GM18520 (cell line): ENCODE results near the gene ICAM4.
"Not testable (repeated sequence)": the region's sequence is repeated elsewhere in the genome, so short reads cannot be mapped to it uniquely, and the experiment has no call there.

Experiments
- ATAC-seq: cut with Tn5 transposase; IDR thresholded peaks from one replicate; pipeline ENCODE4 v1.9.1; 2021; ENCODE audit not compliant: unreplicated experiment

ICAM4 gene

DNA sequence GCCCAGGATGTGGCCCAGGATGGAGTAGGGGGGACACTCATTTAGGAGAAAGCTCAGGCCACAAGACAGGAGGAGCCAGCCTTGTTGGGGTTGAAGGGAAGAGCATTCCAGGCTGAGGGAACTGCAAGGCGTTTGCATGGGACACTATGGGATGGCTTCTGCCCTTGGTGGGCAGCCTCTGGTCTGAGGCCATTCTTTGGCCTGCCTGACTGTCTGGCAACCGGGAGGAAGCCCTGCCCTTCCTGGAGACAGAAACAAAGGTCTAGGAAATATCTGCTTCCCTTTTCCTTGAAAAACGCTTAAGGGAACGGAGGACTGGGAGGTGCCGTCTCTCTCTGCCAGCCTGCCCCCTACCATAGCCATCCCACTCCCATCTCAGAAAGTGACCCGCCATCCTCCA is 18.7 kb upstream of the ICAM4 start:
- ATAC-seq = no peak

- peak; percentile 29 for ATAC-seq
Measured at GRCh38 chr19:10269333-10270179, 17.2 kb upstream of the ICAM4 start.

GRCh38 chr19:10270180-10270615 is 16.6 kb upstream of the ICAM4 start:
- ATAC-seq = peak; percentile 40

DNA sequence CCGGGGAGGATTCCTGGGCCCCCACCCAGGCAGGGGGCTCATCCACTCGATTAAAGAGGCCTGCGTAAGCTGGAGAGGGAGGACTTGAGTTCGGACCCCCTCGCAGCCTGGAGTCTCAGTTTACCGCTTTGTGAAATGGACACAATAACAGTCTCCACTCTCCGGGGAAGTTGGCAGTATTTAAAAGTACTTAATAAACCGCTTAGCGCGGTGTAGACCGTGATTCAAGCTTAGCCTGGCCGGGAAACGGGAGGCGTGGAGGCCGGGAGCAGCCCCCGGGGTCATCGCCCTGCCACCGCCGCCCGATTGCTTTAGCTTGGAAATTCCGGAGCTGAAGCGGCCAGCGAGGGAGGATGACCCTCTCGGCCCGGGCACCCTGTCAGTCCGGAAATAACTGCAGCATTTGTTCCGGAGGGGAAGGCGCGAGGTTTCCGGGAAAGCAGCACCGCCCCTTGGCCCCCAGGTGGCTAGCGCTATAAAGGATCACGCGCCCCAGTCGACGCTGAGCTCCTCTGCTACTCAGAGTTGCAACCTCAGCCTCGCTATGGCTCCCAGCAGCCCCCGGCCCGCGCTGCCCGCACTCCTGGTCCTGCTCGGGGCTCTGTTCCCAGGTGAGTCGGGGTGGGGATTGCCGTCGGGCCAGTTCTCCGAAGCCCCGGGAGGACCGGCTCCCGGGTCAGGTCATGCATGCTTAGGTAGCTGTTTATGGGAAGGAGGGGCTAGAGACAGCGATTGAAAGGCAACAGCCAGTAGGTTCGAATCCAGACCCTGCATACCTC is 15.9 kb upstream of the ICAM4 start, which contains the start of gene ICAM1:
ICAM1 (plus strand) TSS at position 505 of the 779 bp plus-strand sequence; CDS start at position 545, 40 bp downstream.
- ATAC-seq = peak; percentile 35

DNA sequence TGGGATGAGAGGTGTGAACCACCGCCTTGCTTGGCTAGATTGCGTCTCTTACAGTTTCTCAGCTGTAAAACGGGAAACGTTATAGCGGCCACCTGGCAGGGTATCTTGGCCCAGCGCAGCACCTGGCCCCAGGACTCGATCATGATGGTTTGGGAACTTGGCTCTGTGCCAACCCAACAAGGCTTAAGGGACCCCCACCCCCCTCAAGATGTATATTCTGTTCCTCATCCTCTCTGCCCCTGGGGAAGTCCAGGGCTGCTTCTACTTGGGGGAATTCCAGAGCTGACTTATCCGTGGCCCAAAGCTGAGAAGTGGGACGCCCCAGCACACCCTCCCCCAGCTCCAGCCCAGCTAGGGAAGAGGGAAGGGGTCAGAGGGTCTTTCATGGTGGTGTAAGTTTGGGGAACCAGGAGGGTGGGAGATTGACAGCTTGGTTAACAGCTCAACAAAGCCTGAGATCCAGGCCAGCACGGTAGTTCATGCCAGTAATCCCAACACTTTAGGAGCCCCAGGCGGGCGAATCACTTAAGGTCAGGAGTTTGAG is 15.1 kb upstream of the ICAM4 start:
- no peak for ATAC-seq

DNA sequence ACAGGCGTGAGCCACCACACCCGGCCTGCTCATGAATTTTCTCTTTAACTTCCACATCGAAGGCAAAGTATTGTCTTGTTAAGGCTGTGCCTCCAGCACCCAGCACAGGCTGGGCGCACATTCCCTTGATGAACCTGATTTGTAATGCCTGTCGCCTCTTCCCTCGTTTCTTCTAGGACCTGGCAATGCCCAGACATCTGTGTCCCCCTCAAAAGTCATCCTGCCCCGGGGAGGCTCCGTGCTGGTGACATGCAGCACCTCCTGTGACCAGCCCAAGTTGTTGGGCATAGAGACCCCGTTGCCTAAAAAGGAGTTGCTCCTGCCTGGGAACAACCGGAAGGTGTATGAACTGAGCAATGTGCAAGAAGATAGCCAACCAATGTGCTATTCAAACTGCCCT is 12.2 kb upstream of the ICAM4 start:
- no peak for ATAC-seq

- ATAC-seq = no peak
Measured at GRCh38 chr19:10277795-10278589, 8.8 kb upstream of the ICAM4 start.

- no peak for ATAC-seq
Measured at GRCh38 chr19:10278935-10279334, 7.8 kb upstream of the ICAM4 start.

GRCh38 chr19:10279737-10280442 is 6.9 kb upstream of the ICAM4 start:
- no peak for ATAC-seq

- not testable (repeated sequence) for ATAC-seq
Measured at GRCh38 chr19:10282043-10282442, 4.7 kb upstream of the ICAM4 start.

DNA sequence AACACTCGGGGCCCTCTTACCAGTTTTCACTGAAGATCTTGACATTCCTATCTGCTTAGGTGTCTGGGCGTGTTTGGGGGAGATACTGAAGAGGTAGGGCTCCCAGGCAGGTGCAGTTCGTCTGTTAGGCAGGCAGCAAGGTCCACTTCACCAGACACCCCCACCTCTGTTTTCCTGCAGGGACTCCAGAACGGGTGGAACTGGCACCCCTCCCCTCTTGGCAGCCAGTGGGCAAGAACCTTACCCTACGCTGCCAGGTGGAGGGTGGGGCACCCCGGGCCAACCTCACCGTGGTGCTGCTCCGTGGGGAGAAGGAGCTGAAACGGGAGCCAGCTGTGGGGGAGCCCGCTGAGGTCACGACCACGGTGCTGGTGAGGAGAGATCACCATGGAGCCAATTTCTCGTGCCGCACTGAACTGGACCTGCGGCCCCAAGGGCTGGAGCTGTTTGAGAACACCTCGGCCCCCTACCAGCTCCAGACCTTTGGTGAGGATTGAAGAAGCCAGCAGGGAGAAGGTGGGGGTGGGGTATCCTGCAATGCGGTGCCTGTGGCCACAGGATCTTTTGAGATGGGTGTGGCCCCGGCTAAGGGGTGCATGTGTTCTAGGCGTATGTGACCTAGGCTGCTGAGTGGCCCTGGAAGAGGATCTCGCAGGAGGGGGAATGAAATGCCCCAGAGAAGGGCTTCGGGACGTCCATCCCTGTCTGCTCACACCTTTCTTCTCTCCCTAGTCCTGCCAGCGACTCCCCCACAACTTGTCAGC is 3.3 kb upstream of the ICAM4 start:
- no peak for ATAC-seq

DNA sequence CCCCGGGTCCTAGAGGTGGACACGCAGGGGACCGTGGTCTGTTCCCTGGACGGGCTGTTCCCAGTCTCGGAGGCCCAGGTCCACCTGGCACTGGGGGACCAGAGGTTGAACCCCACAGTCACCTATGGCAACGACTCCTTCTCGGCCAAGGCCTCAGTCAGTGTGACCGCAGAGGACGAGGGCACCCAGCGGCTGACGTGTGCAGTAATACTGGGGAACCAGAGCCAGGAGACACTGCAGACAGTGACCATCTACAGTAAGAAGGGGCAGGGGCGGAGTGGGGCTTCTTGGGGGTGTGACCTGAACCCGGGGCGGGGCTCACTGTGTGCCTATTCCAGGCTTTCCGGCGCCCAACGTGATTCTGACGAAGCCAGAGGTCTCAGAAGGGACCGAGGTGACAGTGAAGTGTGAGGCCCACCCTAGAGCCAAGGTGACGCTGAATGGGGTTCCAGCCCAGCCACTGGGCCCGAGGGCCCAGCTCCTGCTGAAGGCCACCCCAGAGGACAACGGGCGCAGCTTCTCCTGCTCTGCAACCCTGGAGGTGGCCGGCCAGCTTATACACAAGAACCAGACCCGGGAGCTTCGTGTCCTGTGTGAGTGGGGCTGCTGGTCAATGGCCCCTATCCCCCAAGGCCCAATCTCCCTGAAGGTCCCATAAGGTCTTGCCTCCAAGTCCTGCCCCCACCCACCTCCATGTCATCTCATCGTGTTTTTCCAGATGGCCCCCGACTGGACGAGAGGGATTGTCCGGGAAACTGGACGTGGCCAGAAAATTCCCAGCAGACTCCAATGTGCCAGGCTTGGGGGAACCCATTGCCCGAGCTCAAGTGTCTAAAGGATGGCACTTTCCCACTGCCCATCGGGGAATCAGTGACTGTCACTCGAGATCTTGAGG is 2.4 kb upstream of the ICAM4 start:
- no peak for ATAC-seq

GRCh38 chr19:10284960-10285278 is 1.8 kb upstream of the ICAM4 start:
- ATAC-seq = no peak

DNA sequence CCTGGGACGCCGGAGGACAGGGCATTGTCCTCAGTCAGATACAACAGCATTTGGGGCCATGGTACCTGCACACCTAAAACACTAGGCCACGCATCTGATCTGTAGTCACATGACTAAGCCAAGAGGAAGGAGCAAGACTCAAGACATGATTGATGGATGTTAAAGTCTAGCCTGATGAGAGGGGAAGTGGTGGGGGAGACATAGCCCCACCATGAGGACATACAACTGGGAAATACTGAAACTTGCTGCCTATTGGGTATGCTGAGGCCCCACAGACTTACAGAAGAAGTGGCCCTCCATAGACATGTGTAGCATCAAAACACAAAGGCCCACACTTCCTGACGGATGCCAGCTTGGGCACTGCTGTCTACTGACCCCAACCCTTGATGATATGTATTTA is 1.4 kb upstream of the ICAM4 start:
- ATAC-seq = no peak

DNA sequence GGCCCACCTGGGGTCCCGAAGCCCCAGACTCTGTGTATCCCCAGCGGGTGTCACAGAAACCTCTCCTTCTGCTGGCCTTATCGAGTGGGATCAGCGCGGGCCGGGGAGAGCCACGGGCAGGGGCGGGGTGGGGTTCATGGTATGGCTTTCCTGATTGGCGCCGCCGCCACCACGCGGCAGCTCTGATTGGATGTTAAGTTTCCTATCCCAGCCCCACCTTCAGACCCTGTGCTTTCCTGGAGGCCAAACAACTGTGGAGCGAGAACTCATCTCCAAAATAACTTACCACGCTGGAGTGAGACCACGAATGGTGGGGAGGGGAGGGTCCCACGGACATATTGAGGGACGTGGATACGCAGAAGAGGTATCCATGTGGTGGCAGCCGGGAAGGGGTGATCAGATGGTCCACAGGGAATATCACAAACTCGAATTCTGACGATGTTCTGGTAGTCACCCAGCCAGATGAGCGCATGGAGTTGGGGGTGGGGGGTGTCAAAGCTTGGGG is 2.0 kb downstream of the ICAM4 start:
- no peak for ATAC-seq

DNA sequence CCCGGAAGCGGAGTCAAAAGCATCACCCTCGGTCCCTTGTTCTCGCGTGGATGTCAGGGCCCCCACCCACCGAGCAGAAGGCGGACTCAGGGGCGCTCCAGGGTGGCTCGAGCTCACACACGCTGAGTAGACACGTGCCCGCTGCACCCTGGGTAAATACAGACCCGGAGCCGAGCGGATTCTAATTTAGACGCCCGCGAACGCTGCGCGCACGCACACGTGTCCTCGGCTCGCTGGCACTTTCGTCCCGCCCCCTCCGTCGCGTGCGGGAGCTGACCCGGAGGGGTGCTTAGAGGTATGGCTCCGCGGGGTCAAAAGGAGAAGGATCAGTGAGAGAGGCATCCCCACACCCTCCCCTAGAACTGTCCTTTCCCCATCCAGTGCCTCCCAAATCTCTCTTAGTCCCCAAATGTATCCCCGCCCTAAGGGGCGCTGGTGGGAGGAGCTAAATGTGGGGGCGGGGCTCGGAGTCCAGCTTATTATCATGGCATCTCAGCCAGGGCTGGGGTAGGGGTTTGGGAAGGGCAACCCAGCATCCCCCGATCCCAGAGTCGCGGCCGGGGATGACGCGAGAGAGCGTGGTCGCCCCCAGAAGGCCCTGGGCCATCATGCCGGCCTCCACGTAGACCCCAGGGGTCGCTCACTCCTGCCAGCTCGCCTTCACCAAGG is 2.5 kb downstream of the ICAM4 start:
- no peak for ATAC-seq

DNA sequence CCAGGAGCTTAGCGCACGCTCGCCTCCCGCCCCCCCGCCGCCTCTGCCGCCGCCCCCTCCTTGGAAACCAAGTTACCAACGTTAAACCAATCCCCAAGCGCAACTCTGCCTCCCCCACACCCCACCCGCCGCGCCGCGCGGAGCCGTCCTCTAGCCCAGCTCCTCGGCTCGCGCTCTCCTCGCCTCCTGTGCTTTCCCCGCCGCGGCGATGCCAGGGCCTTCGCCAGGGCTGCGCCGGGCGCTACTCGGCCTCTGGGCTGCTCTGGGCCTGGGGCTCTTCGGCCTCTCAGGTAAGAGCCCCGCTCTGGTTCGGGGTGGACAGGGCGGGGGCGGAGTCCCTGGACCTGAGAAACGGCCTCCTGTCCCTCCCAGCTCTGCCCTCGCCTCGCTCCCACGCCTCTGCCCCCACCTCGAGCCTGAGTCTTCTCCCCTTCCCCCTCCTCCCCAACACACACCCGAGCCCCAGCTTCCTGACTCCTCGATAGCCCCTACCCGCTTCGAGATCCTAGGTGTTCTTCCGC is 3.1 kb downstream of the ICAM4 start, which contains the start of gene ICAM5:
ICAM5 (plus strand) TSS at position 117 of the 521 bp plus-strand sequence; CDS start at position 209, 92 bp downstream.
- no peak for ATAC-seq
